Measurements from ENCODE around the gene RTN3.

RTN3 gene

DNA sequence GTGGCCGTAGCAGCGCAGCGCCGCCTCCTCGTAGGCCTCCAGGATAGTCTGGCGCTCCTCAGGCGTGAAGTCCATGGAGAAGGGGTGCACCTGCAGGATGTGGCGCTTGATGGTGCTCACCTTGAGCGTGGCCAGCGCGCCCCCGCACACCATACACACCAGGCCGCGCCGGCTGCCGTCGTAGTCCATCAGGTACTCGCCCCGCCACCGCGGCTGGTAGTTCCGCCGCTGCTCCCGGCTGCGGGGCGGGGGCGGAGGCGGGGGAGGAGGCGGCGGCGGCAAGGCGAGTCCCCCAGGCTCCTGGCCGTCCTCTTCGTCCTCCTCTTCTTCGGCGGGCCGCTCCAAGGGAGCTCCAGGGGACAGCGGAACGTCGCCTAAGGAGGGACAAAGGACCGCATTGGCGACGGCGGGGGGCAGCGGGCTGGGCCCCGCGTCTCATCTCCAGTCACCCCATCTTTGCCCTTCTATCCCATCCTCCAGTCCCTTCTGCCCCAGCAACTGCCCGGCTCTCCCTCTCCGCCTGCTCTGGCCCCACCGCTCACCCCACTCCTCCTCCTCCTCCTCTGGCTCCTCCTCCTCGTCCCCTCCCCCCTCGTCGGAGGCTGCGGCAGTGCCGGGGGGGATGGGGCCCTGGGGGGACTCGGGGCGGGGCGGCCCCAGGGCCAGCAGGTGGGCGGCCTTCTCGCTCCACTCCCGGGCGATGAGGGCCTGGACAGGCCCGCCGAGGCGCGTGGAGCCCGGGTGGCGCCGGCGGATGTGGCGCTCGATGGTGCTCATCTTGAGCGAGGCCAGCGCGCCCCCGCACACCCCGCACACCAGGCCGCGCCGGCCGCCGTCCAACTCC, 82.4 kb downstream of the RTN3 start:
- no peak for DNase-seq (ENCODE audit: low spot score)
- TF ChIP-seq, protein P1, sequence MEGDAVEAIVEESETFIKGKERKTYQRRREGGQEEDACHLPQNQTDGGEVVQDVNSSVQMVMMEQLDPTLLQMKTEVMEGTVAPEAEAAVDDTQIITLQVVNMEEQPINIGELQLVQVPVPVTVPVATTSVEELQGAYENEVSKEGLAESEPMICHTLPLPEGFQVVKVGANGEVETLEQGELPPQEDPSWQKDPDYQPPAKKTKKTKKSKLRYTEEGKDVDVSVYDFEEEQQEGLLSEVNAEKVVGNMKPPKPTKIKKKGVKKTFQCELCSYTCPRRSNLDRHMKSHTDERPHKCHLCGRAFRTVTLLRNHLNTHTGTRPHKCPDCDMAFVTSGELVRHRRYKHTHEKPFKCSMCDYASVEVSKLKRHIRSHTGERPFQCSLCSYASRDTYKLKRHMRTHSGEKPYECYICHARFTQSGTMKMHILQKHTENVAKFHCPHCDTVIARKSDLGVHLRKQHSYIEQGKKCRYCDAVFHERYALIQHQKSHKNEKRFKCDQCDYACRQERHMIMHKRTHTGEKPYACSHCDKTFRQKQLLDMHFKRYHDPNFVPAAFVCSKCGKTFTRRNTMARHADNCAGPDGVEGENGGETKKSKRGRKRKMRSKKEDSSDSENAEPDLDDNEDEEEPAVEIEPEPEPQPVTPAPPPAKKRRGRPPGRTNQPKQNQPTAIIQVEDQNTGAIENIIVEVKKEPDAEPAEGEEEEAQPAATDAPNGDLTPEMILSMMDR (IDR thresholded peaks at IDR 0.05; ENCODE audit: borderline replicate concordance, control extremely low read depth, extremely low read depth, insufficient read depth, missing control alignments): no peak
- in situ Hi-C loops (cut with MboI; ENCODE audit: low sequenced_read_pairs, unreplicated experiment): no loop called here

DNA sequence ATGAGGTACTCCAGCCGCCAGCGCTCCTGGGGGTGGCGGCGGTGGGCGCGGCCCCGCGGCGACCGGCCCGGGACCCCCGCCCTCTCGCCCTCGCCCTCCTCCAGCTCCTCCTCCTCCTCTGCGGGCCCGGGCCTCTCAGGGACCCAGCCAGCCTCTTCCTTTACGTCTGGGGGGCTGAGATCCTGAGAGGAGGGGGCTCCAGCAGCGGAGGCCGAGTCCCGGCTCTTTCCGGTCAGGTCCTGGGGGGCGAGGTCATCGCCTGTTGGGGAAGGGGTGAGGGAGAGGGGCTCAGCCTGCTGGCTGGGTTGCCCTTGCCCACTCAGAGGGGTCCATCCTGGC, 83.0 kb downstream of the RTN3 start:
- TF ChIP-seq, protein P1 (IDR thresholded peaks at IDR 0.05; ENCODE audit: borderline replicate concordance, control extremely low read depth, extremely low read depth, insufficient read depth, missing control alignments): no peak
- no peak for DNase-seq (ENCODE audit: low spot score)
- in situ Hi-C loops (cut with MboI; ENCODE audit: low sequenced_read_pairs, unreplicated experiment): no loop called here

DNA sequence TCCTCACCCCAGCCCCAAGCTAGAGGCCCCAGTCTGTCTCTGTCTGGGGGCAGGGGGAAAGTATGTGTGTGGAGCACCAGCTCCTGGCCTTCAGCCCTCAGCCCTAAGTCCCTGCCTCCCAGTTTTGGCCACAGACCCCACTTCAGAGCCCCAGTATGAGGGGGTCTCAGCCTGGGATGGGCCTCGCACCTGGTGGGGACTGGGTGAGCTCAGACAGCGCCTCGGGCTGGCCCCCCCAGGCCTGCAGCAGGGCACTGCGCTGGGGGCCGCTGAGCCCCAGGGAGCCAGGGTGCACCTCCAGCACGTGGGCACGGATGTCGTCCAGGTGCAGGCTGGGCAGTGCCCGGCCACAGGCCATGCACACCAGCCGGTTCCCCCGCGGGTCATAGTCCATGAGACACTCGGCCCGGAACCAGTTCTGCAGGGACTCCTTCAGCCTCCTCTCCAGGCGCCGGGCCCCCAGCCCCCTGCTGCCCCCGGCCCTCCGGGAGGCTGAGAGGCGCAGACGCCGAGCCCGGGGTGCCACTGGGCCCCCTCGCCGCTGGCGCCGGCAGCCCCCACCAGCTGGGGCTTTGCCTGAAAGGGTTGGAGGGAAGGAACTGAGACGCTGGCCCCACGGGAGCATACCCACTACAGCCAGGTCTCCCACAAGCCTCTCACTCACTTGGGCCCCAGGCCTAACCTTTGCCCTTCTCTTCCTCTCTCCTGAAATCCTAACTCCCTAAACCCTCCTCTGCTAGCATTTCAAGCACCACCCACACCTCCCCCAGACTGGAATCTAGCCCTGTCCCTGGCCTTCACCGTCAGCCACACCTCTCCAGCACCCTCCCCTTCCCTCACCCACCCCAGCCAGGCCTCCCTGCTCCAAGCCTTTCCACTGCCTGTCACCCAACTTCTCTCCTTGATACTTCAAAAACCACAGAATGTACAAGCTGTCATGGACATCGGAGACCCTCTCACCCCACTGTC, 83.7 kb downstream of the RTN3 start:
- DNase-seq (ENCODE audit: low spot score): peak; percentile 34
- in situ Hi-C loops (cut with MboI; ENCODE audit: low sequenced_read_pairs, unreplicated experiment): no loop called here

DNA sequence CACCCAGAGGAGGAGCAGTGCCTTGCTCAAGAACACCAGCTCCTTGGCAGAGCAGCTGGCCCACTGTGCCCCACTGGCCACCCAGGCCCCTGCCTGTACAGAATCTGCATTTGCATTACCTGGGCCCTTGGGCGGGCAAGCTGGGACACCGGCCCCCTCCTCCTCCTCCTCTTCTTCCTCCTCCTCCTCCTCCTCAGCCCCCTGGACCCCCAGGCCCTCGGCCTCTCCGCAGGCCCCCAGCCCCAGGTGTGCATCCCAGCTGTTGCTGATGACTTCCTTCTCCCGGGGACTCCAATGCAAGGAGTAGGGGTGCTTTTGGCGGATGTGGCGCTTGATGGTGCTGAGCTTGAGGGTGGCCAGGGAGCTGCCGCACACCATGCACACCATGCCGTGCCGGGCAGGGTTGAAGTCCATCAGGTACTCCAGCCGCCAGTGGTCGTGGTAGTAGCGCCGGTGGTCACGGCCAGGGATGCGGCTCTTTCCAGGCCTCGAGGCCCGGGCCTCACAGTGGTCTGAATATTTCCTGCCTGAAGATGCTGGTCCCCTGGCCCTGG, 84.5 kb downstream of the RTN3 start:
- TF ChIP-seq, protein P1 (IDR thresholded peaks at IDR 0.05; ENCODE audit: borderline replicate concordance, control extremely low read depth, extremely low read depth, insufficient read depth, missing control alignments): no peak
- in situ Hi-C loops (cut with MboI; ENCODE audit: low sequenced_read_pairs, unreplicated experiment): no loop called here
- DNase-seq (ENCODE audit: low spot score): no peak

More for the DNA sequence above, 83.7 kb downstream of the RTN3 start:
- TF ChIP-seq, protein P1 (IDR thresholded peaks at IDR 0.05; ENCODE audit: borderline replicate concordance, control extremely low read depth, extremely low read depth, insufficient read depth, missing control alignments): no peak

DNA sequence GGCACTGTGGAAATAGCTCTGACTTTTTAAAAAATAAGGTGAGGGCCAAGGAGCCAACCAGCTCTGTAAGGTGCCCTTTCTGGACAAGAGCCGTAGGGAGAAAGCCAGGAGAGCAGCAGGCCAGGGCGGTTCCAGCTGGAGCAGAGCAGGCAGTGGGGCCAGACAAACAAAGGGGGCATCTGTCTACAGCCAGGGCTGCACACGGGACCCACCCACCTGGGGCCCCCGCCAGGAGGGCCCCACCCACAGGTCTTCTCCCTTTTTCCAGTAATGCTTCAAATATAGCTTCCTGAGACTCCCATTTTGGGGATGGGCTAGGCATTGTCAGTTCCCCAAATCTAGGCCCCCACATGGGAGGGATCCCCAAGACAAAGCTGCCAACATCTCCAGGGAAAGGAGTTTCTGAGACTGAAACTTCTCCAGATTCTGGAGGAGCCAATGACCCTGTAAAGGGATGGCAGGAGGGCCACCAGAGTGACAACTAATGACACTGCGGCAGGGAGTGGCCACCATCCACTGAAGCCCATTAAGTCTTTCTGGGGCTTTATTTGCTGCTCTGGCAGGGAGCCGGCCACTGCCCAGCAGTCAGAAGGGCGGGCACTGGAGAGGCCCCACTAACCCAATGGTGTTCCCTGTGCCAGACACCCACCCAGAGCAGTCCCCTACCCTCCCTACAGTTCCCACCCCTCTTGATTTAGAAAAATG, 85.4 kb downstream of the RTN3 start:
- in situ Hi-C loops (cut with MboI; ENCODE audit: low sequenced_read_pairs, unreplicated experiment): no loop called here
- TF ChIP-seq, protein P1 (IDR thresholded peaks at IDR 0.05; ENCODE audit: borderline replicate concordance, control extremely low read depth, extremely low read depth, insufficient read depth, missing control alignments): no peak
- no peak for DNase-seq (ENCODE audit: low spot score)

DNA sequence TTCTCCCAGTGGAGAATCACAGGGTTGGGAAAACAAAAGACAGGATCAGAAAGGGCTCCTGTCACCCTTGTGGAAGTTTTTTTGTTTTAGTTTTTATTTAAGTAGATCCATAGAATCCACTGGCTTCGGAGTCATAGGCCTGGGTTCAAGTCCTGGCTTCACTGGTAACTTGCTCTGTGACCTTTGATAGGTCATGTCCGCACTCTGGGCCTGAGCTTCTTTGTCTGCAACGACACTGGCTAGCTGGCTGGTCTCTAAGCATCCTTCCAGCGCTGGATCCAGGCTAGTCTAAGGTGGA, 85.9 kb downstream of the RTN3 start:
- no peak for DNase-seq (ENCODE audit: low spot score)
- in situ Hi-C loops (cut with MboI; ENCODE audit: low sequenced_read_pairs, unreplicated experiment): no loop called here
- TF ChIP-seq, protein P1 (IDR thresholded peaks at IDR 0.05; ENCODE audit: borderline replicate concordance, control extremely low read depth, extremely low read depth, insufficient read depth, missing control alignments): no peak
